IPS-18c (cell line): ENCODE results near the gene SIAH1.
A peak's percentile ranks its signal among the peaks of the same experiment; 100 is the strongest.
"Not testable (repeated sequence)": the region's sequence is repeated elsewhere in the genome, so short reads cannot be mapped to it uniquely, and the experiment has no call there.

Experiments
- H3K4me3 ChIP-seq: 2 replicates; pipeline ENCODE4 v1.7.0; 2013; ENCODE audit warnings: low read depth, mild to moderate bottlenecking, low read length, moderate library complexity; ENCODE audit not compliant: insufficient read depth
- H3K9me3 ChIP-seq: one replicate; pipeline ENCODE4 v1.6.1; 2013; ENCODE audit warnings: mild to moderate bottlenecking, low read length, moderate library complexity; ENCODE audit not compliant: control insufficient read depth, insufficient read depth

The SIAH1 gene

GRCh38 chr16:48372744-48373143 is 12.5 kb downstream of the SIAH1 start:
- H3K9me3 ChIP-seq = no peaks in the 10 kb centered on the region
- H3K4me3 ChIP-seq = no peak overlapping the region

DNA sequence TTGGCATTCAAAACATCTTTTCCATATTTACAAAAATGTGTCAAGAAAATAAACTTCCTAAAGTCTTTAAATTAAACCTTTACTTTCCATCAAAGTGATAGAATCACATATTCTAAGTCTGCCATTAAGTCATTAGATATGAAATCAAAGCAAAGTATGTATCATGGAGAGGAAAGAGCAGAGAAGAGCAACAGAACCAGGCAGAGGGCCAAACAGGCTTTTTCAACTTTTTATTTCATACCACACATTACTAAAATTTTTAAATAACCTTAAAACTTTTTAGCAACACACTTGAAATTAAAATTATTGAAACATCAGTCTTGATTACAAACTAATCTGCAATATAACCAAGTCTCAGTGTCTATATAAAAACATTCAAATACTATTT is 13.8 kb downstream of the SIAH1 start:
- Histone ChIP-seq H3K4me3 (no peak overlapping the region), H3K9me3 (no peaks in the 10 kb centered on the region)

DNA sequence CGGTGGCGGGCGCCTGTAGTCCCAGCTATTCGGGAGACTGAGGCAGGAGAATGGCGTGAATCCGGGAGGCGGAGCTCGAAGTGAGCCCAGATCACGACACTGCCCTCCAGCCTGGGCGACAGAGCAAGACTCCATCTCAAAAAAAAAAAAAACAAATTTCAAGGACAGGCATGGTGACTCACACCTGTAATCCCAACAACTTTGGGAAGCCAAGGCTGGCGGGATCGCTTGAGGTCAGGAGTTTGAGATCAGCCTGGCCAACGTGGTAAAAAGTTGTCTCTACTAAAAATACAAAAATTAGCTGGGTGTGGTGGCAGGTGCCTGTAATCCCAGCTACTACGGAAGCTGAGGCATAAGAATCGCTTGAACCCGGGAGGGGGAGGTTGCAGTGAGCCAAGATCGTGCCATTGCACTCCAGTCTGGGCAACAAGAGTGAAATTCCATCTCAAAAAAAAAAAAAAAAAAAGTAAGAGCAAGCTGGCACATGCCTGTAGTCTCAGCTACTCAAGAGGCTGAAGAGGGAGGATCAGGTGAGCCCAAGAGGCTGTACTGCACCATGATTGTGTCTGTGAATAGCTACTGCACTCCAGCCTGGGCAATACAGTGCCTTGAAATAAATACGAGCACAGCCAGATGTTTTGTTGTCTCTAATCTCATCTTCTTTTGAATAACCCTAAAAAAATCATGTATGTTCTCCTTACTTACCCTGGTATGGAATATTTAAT is 14.4 kb downstream of the SIAH1 start:
- H3K9me3 ChIP-seq, H3K4me3 ChIP-seq: not testable (repeated sequence)

GRCh38 chr16:48370229-48370628 is 15.0 kb downstream of the SIAH1 start:
- H3K4me3 ChIP-seq = no peak overlapping the region
- H3K9me3 ChIP-seq = no peaks in the 10 kb centered on the region

DNA sequence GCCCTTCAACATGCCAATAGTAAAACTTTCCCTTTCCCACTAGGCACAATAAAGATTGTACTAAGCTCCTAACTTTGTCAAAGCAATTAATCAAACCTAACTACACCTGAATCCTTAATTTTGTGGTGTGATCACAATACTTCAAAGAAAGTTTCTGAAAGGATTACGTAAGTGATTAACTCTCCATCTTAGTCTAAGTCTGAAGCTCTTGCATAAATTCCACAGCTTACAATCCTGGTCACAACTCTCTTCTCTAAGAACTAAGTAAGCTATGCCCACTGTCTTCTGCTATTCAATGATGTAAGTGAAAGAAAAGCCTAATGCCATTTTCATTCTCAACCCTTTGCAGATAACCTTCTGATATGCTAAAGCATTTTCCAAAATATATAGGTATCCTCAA is 15.4 kb downstream of the SIAH1 start:
- H3K9me3 ChIP-seq = no peaks in the 10 kb centered on the region
- H3K4me3 ChIP-seq = no peak overlapping the region

DNA sequence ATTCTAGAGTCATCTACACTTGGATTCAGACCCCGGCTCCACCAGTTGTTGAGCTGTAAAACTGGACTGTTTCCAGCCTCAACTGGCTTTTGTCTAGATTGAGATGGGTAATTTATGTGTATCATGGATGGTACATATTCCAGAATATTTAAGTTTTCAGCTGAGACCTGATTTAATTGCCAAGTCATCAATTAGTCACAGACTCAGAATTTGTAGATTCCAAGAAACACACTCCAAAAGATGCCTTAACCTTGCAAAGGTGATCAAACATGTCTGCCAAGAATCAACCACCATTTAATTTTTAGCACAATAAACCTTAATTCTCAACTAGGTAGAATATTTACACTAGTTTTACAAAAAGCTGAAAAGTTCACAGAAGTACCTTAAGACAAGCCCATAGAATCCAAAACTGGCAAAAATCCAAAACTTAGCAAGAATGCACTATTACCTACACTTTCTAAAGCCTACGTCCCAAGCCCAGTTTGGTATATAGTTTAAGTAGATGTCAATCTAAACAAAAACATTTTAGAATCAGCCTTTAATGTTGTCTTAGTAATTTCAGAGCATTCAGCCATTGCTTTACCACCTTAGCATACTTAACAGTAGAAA is 17.7 kb downstream of the SIAH1 start:
- H3K4me3 ChIP-seq = no peak overlapping the region

GRCh38 chr16:48366165-48367093 is 18.8 kb downstream of the SIAH1 start:
- Histone ChIP-seq H3K4me3 (peak overlapping the region; percentile 72), H3K9me3 (peaks cover 2% of the 10 kb centered on the region)

More for the DNA sequence above, 17.7 kb downstream of the SIAH1 start:
- H3K9me3 ChIP-seq = no peaks in the 10 kb centered on the region

- Histone ChIP-seq H3K9me3 (peaks cover 2% of the 10 kb centered on the region), H3K4me3 (peak overlapping the region; percentile 72)
Measured at GRCh38 chr16:48365601-48366164, 19.5 kb downstream of the SIAH1 start.

- peak overlapping the region; percentile 64 for H3K4me3 ChIP-seq
- H3K9me3 ChIP-seq = peaks cover 2% of the 10 kb centered on the region
Measured at GRCh38 chr16:48365025-48365600, 20.1 kb downstream of the SIAH1 start.

DNA sequence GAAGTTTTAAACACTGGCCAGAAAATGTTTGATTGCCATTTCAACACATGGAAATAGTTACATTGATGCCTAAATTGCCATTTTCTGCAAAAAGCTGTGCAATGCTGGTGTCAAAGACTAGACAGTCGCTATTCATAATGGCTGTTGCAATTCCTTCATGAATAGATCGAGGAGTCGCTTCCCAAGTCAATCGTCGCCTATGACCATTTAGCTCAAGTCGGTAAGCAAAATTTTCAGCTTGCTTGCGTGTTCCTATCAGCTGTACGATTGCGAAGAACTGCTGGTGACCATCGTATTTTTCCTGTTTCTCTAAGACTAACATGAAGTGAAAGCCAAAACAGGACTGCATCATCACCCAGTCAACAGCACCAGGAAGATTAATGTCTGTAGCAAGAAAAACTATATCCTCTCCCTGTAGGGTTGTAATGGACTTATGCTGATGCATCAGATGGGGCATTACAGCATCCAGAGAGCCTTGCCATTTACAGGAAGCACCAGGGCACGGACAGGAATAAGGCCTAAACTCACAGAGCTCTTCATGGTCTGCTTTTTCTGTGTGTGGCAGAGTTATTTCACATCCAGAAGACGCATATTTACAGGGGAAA is 23.6 kb downstream of the SIAH1 start:
- no peak overlapping the region for H3K4me3 ChIP-seq
- H3K9me3 ChIP-seq = peaks cover 2% of the 10 kb centered on the region

GRCh38 chr16:48361012-48361411 is 24.2 kb downstream of the SIAH1 start:
- Histone ChIP-seq H3K9me3 (peaks cover 2% of the 10 kb centered on the region), H3K4me3 (no peak overlapping the region)

- Histone ChIP-seq H3K4me3 (no peak overlapping the region; the same call in 1 of the 2 replicates), H3K9me3 (peaks cover 2% of the 10 kb centered on the region)
Measured at GRCh38 chr16:48359983-48360382, 25.2 kb downstream of the SIAH1 start.

GRCh38 chr16:48358419-48358818 is 26.8 kb downstream of the SIAH1 start:
- Histone ChIP-seq H3K4me3 (no peak overlapping the region), H3K9me3 (peaks cover 2% of the 10 kb centered on the region)

- no peaks in the 10 kb centered on the region for H3K9me3 ChIP-seq
Measured at GRCh38 chr16:48356633-48357376, 28.4 kb downstream of the SIAH1 start.

DNA sequence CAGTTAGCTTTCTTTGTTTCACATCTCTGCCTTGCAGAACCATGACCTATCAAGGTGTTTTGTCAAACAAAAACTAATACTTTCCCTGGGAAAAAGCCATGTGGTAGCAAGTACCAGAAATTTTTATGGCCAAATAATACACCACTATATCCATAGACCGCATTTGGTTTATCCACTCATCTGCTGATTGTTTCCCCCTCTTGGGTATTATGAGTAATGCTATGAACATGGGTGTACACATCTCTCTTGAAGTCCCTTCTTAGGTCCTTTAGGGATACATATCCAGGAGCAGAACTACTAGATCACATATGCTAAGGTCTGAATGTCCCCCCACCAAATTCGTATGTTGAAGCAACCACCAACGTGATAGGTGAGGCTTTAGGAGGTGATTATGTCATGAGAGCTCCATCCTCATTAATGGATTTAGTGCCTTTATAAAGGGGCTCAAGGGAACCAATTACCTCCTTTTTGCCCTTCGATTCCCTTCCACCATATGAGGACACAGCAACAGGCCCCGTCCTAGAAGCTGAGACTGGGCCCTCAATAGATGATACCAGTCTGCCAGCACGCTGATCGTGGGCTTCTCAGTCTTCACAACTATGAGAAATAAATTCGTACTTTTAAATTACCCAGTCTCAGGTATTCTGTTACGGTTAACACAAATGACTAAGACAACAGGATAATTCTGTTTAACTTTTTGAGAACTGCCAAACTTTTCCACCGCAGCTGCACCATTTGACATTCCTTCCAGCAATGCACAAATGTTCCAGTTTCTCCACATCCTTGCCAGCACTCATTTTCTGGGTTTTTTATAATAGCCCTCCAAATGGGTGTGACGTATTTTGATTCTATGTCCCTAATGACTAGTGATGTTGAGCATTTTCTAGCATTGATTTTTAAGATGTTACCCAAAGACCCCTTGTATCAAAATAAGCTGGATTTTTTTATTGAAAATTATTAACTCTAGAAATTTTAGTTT is 30.0 kb downstream of the SIAH1 start:
- H3K4me3 ChIP-seq = no peak overlapping the region
- H3K9me3 ChIP-seq = no peaks in the 10 kb centered on the region

More at GRCh38 chr16:48356633-48357376, 28.4 kb downstream of the SIAH1 start:
- H3K4me3 ChIP-seq = no peak overlapping the region
